NOMO-1 treated with DMSO at 0.1 percent for 48 hours (cell line): ENCODE measurements around the gene SYPL1.

ENCODE experiments used
- DNase-seq: peaks from one replicate; lab custom pipeline; 2025; ENCODE audit not compliant: unreplicated experiment; lab: John Stamatoyannopoulos, UW

Gene SYPL1

DNA sequence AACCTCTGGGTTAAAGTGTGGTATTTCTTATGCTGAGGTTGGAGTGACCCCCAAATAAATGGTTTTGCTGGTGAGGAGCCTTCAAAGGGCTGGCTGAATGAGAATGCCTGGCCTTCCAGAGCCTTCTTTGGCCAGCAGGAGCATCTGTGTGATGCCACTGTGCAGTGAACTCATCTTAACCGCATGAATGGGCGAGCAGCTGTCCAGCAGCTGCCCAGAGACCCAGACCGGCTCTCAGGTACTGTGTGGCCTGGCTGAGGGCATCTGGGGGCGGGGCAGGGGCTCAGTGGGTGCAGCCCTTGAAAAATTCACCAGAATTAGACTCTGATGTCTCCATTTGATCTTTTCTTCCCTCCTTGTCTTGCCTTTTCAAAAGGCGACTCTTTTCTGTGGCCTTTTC, 59.0 kb downstream of the SYPL1 start:
- no peak for DNase-seq

DNA sequence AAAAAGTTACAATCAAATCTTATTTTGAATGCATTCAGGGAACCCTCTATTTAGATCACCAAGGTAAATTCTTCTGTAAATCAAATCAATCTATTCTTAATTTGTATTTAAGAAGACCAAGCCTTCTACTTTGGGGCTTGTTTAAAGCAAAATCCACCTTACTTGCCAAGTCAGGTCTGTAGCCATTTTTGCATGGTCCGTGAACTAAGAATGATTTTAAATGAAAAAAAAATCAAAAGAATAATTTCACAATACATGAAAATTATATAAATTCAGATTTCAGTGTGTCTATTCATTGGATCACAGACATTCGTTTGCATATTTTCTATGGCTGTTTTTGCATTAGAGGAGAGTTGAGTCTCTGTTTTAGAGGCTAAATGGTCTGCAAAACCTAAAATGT, 59.4 kb downstream of the SYPL1 start:
- DNase-seq: no peak

DNA sequence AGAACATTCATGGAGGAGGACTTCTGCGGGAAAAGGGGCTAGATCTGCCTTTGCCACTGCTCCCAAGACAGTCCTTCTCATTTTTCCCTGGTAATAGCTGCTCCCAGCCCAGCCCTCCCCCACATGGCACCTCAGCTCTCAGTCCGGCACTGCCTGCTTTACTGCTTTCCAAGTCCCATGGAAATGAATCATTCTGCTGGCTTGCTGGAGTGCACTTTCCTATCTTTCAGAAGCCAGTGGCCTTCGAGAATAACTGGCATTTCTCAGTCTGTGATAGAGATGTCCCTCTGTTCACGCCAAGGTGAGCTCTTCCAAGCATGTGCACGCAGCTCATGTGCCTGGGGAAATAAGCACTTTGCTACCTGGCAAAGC, 61.4 kb downstream of the SYPL1 start:
- no peak for DNase-seq

- no peak for DNase-seq
Measured at GRCh38 chr7:106050002-106050745, 61.9 kb downstream of the SYPL1 start.

DNA sequence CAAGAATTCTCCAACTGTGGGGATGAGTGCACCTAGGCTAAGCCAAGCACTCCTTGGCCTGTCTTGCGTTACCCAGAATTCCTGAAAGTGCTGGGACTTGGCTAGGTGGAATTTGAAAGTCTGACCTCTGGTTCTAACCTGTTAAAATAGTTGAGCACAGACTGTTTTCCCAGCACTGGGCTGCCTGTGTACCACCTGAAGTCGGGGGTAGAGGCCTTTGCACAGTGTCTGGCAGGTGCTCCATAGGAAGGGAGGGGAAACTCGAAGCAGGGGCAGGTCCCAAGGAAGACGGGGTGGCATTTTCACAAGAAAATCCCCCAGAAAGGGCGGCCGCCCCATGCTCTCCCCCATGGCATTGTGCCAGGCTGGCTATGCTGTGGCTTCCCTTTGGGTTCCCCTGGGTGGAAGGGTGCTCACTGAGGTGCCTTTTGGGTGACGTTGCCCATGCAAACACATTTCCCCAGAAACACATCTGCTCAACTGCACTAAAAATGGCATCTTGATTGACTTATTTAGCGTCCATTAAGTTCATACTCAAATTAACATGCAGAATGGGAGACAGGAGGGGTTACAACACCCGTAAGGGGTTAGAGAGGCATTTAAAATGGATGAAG, 62.9 kb downstream of the SYPL1 start:
- DNase-seq: no peak

GRCh38 chr7:106048706-106049020, 63.4 kb downstream of the SYPL1 start:
- no peak for DNase-seq

- DNase-seq: no peak
Measured at GRCh38 chr7:106047818-106048705, 64.0 kb downstream of the SYPL1 start.

DNA sequence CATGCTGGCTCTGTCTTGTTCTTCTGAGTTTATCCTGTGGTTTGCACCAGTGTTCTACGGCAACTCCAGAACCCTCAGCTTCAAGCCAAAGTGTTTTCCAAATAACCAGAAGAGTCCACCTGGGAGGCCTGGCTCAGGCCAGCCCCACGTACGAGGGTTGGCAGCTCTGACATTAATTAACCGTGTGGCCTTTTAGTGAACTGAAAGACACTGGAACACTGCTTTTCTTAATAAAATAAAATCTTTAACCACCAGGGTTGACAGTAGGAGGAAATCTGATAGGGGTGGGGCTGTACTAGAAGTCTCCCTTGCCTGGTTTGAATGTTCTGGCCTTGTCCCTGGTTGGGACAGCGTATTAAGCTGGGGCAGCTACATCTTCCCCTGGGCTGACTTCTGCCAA, 64.9 kb downstream of the SYPL1 start:
- no peak for DNase-seq

DNA sequence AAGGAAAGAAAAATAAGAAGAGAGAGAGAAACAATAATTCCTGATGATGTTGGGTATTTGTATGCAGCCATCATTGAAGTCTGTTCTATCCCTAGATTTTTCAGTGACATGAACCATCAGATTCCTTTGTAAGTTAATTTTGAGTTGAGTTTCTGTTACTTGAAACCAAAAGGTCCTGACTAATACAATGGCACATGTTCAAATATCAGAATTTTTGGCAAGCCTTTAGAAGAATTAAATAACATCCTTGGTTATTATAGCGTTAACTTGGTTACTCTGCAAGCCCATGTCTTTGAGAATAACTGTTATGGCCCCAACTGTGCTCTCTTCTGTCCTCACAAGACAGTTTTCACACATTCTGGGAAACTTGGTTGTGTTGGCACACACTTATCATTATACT, 66.5 kb downstream of the SYPL1 start:
- no peak for DNase-seq

GRCh38 chr7:106045139-106045538, 67.0 kb downstream of the SYPL1 start:
- DNase-seq: no peak

DNA sequence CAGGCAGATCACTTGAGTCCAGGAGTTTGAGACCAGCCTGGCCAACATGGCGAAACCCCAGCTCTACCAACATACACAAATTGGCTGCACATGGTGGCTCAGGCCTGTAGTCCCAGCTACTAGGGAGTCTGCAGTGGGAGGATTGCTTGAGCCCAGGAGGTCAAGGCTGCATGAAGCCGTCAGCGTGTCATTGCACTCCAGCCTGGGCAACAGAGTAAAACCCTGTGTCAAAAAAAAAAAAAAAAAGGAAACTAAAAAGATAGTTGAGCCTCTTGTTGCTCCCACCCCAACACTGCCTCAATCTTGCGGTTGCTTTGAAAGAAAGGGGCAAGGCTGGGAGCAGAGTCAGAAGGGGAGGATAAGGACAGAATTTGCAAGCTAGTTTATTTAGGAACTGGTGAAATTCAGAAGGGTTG, 69.9 kb downstream of the SYPL1 start:
- no peak for DNase-seq

DNA sequence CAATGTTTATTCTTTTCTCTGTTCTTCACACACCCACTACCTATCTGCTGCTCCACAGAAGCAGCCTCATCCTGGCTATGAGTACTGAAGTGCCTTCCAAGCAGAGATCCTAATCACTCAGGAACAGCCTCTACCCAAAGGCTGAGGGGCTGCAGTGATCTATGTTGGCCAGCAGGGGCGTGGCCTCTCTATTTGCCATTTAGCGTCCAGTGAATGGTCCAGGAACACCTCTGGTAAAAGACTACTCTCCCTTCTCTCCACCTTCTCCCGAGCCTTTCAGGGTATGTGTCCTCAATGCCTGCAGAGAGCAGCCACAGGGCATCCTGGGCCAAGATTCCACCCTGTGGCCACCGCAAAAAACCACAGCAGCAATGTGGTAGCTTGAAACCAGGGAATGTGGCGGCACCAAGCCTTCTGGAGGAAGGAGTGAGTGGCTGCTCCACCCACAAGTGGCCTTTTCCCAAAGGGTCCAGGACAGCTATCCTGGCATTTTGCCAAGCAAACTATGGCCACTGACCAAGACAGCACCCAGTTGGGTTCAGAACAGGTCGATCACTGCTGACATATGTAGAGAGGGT, 70.9 kb downstream of the SYPL1 start:
- peak; percentile 0 for DNase-seq
